ENCODE data around the gene IFNA7.
"Not testable (repeated sequence)": the region's sequence is repeated elsewhere in the genome, so short reads cannot be mapped to it uniquely, and the experiment has no call there.

The IFNA7 gene

GRCh38 chr9:21202105-21202504, at the start of gene IFNA7:
Gene IFNA7 (minus strand): TSS chr9:21202205. CDS start chr9:21202165, 40 bp downstream.
- H3K9me3 ChIP-seq (ENCODE audit: insufficient read depth, low read depth, low read length); H3K4me1 ChIP-seq (ENCODE audit: insufficient read depth, low read length): not testable (repeated sequence)

GRCh38 chr9:21251638-21252037, 49.6 kb upstream of the IFNA7 start:
- Histone ChIP-seq H3K27ac (ENCODE audit: low read length) (no peak overlapping the region), H3K36me3 (ENCODE audit: insufficient read depth, low read depth, low read length) (no peaks in the 10 kb centered on the region), H3K4me1 (ENCODE audit: insufficient read depth, low read length) (0 out of 2 replicates have a peak, but pooled peaks cover 5% of the 10 kb centered on the region), H3K9ac (ENCODE audit: low read depth, low read length) (no peak overlapping the region), H3K27me3 (ENCODE audit: insufficient read depth, low read length) (peaks cover 12% of the 10 kb centered on the region; the same call in 1 of the 2 replicates), H3K4me3 (ENCODE audit: low read length) (no peak overlapping the region), H3K9me3 (ENCODE audit: insufficient read depth, low read depth, low read length) (no peaks in the 10 kb centered on the region)

More at GRCh38 chr9:21202105-21202504, at the start of gene IFNA7:
- H3K27ac ChIP-seq (ENCODE audit: low read length); H3K36me3 ChIP-seq (ENCODE audit: insufficient read depth, low read depth, low read length); H3K4me3 ChIP-seq (ENCODE audit: low read length); H3K9ac ChIP-seq (ENCODE audit: low read depth, low read length); H3K27me3 ChIP-seq (ENCODE audit: insufficient read depth, low read length): not testable (repeated sequence)

GRCh38 chr9:21251190-21251589, 49.2 kb upstream of the IFNA7 start:
- no peak overlapping the region for H3K9ac ChIP-seq (ENCODE audit: low read depth, low read length)
- H3K9me3 ChIP-seq (ENCODE audit: insufficient read depth, low read depth, low read length), result no peaks in the 10 kb centered on the region
- H3K4me3 ChIP-seq (ENCODE audit: low read length), result no peak overlapping the region
- H3K27ac ChIP-seq (ENCODE audit: low read length), result no peak overlapping the region
- H3K4me1 ChIP-seq (ENCODE audit: insufficient read depth, low read length), result 0 out of 2 replicates have a peak, but pooled peaks cover 5% of the 10 kb centered on the region
- H3K36me3 ChIP-seq (ENCODE audit: insufficient read depth, low read depth, low read length), result no peaks in the 10 kb centered on the region
- H3K27me3 ChIP-seq (ENCODE audit: insufficient read depth, low read length), result peaks cover 12% of the 10 kb centered on the region; the same call in 1 of the 2 replicates

- no peak overlapping the region for H3K4me3 ChIP-seq (ENCODE audit: low read length)
- H3K27me3 ChIP-seq (ENCODE audit: insufficient read depth, low read length), result no peaks in the 10 kb centered on the region; the same call in 1 of the 2 replicates
- H3K4me1 ChIP-seq (ENCODE audit: insufficient read depth, low read length), result no peaks in the 10 kb centered on the region
- H3K9me3 ChIP-seq (ENCODE audit: insufficient read depth, low read depth, low read length), result no peaks in the 10 kb centered on the region
- H3K36me3 ChIP-seq (ENCODE audit: insufficient read depth, low read depth, low read length), result no peaks in the 10 kb centered on the region
- H3K27ac ChIP-seq (ENCODE audit: low read length), result no peak overlapping the region
- H3K9ac ChIP-seq (ENCODE audit: low read depth, low read length), result no peak overlapping the region
Observed at GRCh38 chr9:21244836-21245235, 42.8 kb upstream of the IFNA7 start.

GRCh38 chr9:21239911-21240310, 37.9 kb upstream of the IFNA7 start, which contains the start of gene IFNA14:
Gene IFNA14 (minus strand): TSS chr9:21240005. CDS start chr9:21239935, 70 bp downstream.
- H3K27ac ChIP-seq (ENCODE audit: low read length), result no peak within 1 kb of the TSS
- H3K9me3 ChIP-seq (ENCODE audit: insufficient read depth, low read depth, low read length), result no peaks in the 10 kb centered on the region
- H3K4me1 ChIP-seq (ENCODE audit: insufficient read depth, low read length), result no peaks in the 10 kb centered on the region
- H3K36me3 ChIP-seq (ENCODE audit: insufficient read depth, low read depth, low read length), result no peaks in the 10 kb centered on the region
- no peak within 1 kb of the TSS for H3K4me3 ChIP-seq (ENCODE audit: low read length)
- H3K27me3 ChIP-seq (ENCODE audit: insufficient read depth, low read length), result no peaks in the 10 kb centered on the region; the same call in 1 of the 2 replicates
- H3K9ac ChIP-seq (ENCODE audit: low read depth, low read length), result no peak within 1 kb of the TSS

GRCh38 chr9:21236360-21236714, 34.3 kb upstream of the IFNA7 start:
- not testable (repeated sequence) for H3K9me3 ChIP-seq (ENCODE audit: insufficient read depth, low read depth, low read length); H3K36me3 ChIP-seq (ENCODE audit: insufficient read depth, low read depth, low read length); H3K4me1 ChIP-seq (ENCODE audit: insufficient read depth, low read length); H3K4me3 ChIP-seq (ENCODE audit: low read length); H3K27ac ChIP-seq (ENCODE audit: low read length); H3K9ac ChIP-seq (ENCODE audit: low read depth, low read length); H3K27me3 ChIP-seq (ENCODE audit: insufficient read depth, low read length)

GRCh38 chr9:21235468-21236359, 33.7 kb upstream of the IFNA7 start:
- H3K9me3 ChIP-seq (ENCODE audit: insufficient read depth, low read depth, low read length); H3K4me3 ChIP-seq (ENCODE audit: low read length); H3K4me1 ChIP-seq (ENCODE audit: insufficient read depth, low read length); H3K36me3 ChIP-seq (ENCODE audit: insufficient read depth, low read depth, low read length); H3K27ac ChIP-seq (ENCODE audit: low read length); H3K9ac ChIP-seq (ENCODE audit: low read depth, low read length); H3K27me3 ChIP-seq (ENCODE audit: insufficient read depth, low read length): not testable (repeated sequence)

- Histone ChIP-seq H3K4me3 (ENCODE audit: low read length) (no peak overlapping the region), H3K4me1 (ENCODE audit: insufficient read depth, low read length) (no peaks in the 10 kb centered on the region), H3K36me3 (ENCODE audit: insufficient read depth, low read depth, low read length) (no peaks in the 10 kb centered on the region), H3K9me3 (ENCODE audit: insufficient read depth, low read depth, low read length) (no peaks in the 10 kb centered on the region), H3K9ac (ENCODE audit: low read depth, low read length) (no peak overlapping the region), H3K27me3 (ENCODE audit: insufficient read depth, low read length) (no peaks in the 10 kb centered on the region), H3K27ac (ENCODE audit: low read length) (no peak overlapping the region)
Observed at GRCh38 chr9:21234153-21234687, 32.2 kb upstream of the IFNA7 start.

GRCh38 chr9:21233258-21233657, 31.3 kb upstream of the IFNA7 start:
- Histone ChIP-seq H3K4me1 (ENCODE audit: insufficient read depth, low read length) (no peaks in the 10 kb centered on the region), H3K36me3 (ENCODE audit: insufficient read depth, low read depth, low read length) (no peaks in the 10 kb centered on the region), H3K27ac (ENCODE audit: low read length) (no peak overlapping the region), H3K9me3 (ENCODE audit: insufficient read depth, low read depth, low read length) (no peaks in the 10 kb centered on the region), H3K9ac (ENCODE audit: low read depth, low read length) (no peak overlapping the region), H3K27me3 (ENCODE audit: insufficient read depth, low read length) (no peaks in the 10 kb centered on the region), H3K4me3 (ENCODE audit: low read length) (no peak overlapping the region)

GRCh38 chr9:21228122-21228521, 26.1 kb upstream of the IFNA7 start, which contains the start of gene IFNA17:
Gene IFNA17 (minus strand): TSS chr9:21228222. CDS start chr9:21228173, 49 bp downstream.
- H3K27me3 ChIP-seq (ENCODE audit: insufficient read depth, low read length), result no peaks in the 10 kb centered on the region
- no peaks in the 10 kb centered on the region for H3K4me1 ChIP-seq (ENCODE audit: insufficient read depth, low read length)
- H3K36me3 ChIP-seq (ENCODE audit: insufficient read depth, low read depth, low read length), result no peaks in the 10 kb centered on the region
- no peak within 1 kb of the TSS for H3K27ac ChIP-seq (ENCODE audit: low read length)
- H3K9ac ChIP-seq (ENCODE audit: low read depth, low read length), result no peak within 1 kb of the TSS
- H3K4me3 ChIP-seq (ENCODE audit: low read length), result no peak within 1 kb of the TSS
- no peaks in the 10 kb centered on the region for H3K9me3 ChIP-seq (ENCODE audit: insufficient read depth, low read depth, low read length)

- not testable (repeated sequence) for H3K27ac ChIP-seq (ENCODE audit: low read length); H3K9ac ChIP-seq (ENCODE audit: low read depth, low read length); H3K36me3 ChIP-seq (ENCODE audit: insufficient read depth, low read depth, low read length); H3K9me3 ChIP-seq (ENCODE audit: insufficient read depth, low read depth, low read length); H3K27me3 ChIP-seq (ENCODE audit: insufficient read depth, low read length); H3K4me1 ChIP-seq (ENCODE audit: insufficient read depth, low read length); H3K4me3 ChIP-seq (ENCODE audit: low read length)
Observed at GRCh38 chr9:21217211-21217610, 15.2 kb upstream of the IFNA7 start, which contains the start of gene IFNA16. Gene IFNA16 (minus strand): TSS chr9:21217311. CDS start chr9:21217305, 6 bp downstream.
